Lung (tissue), 12 donors: Measurements from ENCODE around the gene DIPK1C. TPM values are rescaled to one million over a fixed set of nuclear protein-coding genes. Genes with fewer than 3 reads are reported as not detected.
A peak's percentile ranks its signal among the peaks of the same experiment; 100 is the strongest.

Experiments used
- ATAC-seq: fragments of 200-7000 bp; cut with Tn5 transposase; one replicate; pipeline ENCODE4 v1.9.1; 2020; ENCODE audit warnings: moderate number of reproducible peaks; ENCODE audit not compliant: insufficient read depth, low FRiP score
- DNase-seq, 3 donors: peaks; one replicate each; pipeline ENCODE4 v3.0.0-alpha.2; 2013 to 2017
- H3K27ac ChIP-seq, 2 donors: one replicate each; pipeline ENCODE4 v1.5.1; 2013; ENCODE audit warnings: mild to moderate bottlenecking in 2 of 2, moderate library complexity in 2 of 2, control low read depth in 1 of 2, inconsistent platforms in 1 of 2, low read depth in 1 of 2, low read length in 1 of 2
- H3K27me3 ChIP-seq, 3 donors: one replicate each; pipeline ENCODE4 v1.5.1; 2013; ENCODE audit warnings: low read length in 2 of 3; ENCODE audit not compliant: control insufficient read depth in 3 of 3, insufficient read depth in 3 of 3
- H3K36me3 ChIP-seq, 4 donors: one replicate each; pipeline ENCODE4 v1.5.1; 2013; ENCODE audit warnings: low read length in 4 of 4, mild to moderate bottlenecking in 1 of 4, moderate library complexity in 1 of 4; ENCODE audit not compliant: control insufficient read depth in 4 of 4, insufficient read depth in 4 of 4
- H3K4me1 ChIP-seq, 5 donors: one replicate each; pipeline ENCODE4 v1.5.1; 2013; ENCODE audit warnings: low read length in 5 of 5, mild to moderate bottlenecking in 2 of 5, moderate library complexity in 1 of 5; ENCODE audit not compliant: control insufficient read depth in 5 of 5, insufficient read depth in 5 of 5
- H3K4me3 ChIP-seq: one replicate; pipeline ENCODE4 v1.5.1; 2013; ENCODE audit warnings: mild to moderate bottlenecking, control low read depth, moderate library complexity
- H3K9ac ChIP-seq, 2 donors: one replicate each; pipeline ENCODE4 v1.5.1; 2013; ENCODE audit warnings: low read length in 2 of 2, control low read depth in 1 of 2; ENCODE audit not compliant: insufficient read depth in 1 of 2
- H3K9me3 ChIP-seq, 4 donors: one replicate each; pipeline ENCODE4 v1.5.1; 2013; ENCODE audit warnings: low read length in 3 of 4, mild to moderate bottlenecking in 1 of 4, moderate library complexity in 1 of 4; ENCODE audit not compliant: control insufficient read depth in 4 of 4, insufficient read depth in 3 of 4
- CTCF ChIP-seq: IDR thresholded peaks from 2 replicates; pipeline ENCODE4 v1.5.1; 2012; ENCODE audit warnings: mild to moderate bottlenecking; ENCODE audit errors: control extremely low read depth, extremely low read depth
- WGBS, 2 donors: extraction: QIAGEN DNeasy Blood & Tissue Kit; methylation state at CpG; one replicate each; pipeline ENCODE4 v1.1.7; 2013; 5-methylcytosine and 5-hydroxymethylcytosine counted together
- polyA plus RNA-seq, 2 donors: library from polyadenylated mRNA; stranded (reverse); fragments of 200-250 nt; gene quantifications; one replicate each; pipeline ENCODE4 v1.2.1, GENCODE V29; 2013
- total RNA-seq, 2 donors: library from RNA; depleted of rRNA in 1 of 2; stranded (reverse); fragments of >200 nt in 1 of 2; gene quantifications; one replicate each; pipeline ENCODE4 v1.2.1, GENCODE V29; 2014 to 2021
- donor health status: control.
- donor health status: control.
- donor health status: Bipolar disorder and iron deficiency.
- donor health status: healthy.
- donor health status: DM: yes; HTN: yes; CAD: no.

DIPK1C gene
- total and polyA plus RNA-seq, 4 donors = 0.02 TPM; not detected in 3

- no peak for TF ChIP-seq CTCF
- H3K27ac ChIP-seq = no peak overlapping the region
These were observed 57.8 kb downstream of the DIPK1C start for GRCh38 chr18:74399091-74399887.

GRCh38 chr18:74397572-74397971 lies 59.5 kb downstream of the DIPK1C start:
- Histone ChIP-seq H3K27ac (no peak overlapping the region), H3K9ac (no peak overlapping the region), H3K36me3 (no peaks in the 10 kb centered on the region), H3K4me1 (peaks cover 0 to 36% (median 15%) of the 10 kb centered on the region in 5 donors), H3K9me3 (no peaks in the 10 kb centered on the region), H3K4me3 (no peak overlapping the region), H3K27me3 (no peaks in the 10 kb centered on the region)
- DNase-seq (no peak), ATAC-seq (no peak)
- WGBS, 2 donors = 89% methylated on average over 7 of the region's 7 CpGs
- TF ChIP-seq CTCF = no peak

More at GRCh38 chr18:74399091-74399887, 57.8 kb downstream of the DIPK1C start:
- Histone ChIP-seq H3K27me3 (no peaks in the 10 kb centered on the region), H3K9me3 (no peaks in the 10 kb centered on the region), H3K4me3 (no peak overlapping the region), H3K4me1 (peaks cover 0 to 36% (median 15%) of the 10 kb centered on the region in 5 donors), H3K9ac (no peak overlapping the region), H3K36me3 (no peaks in the 10 kb centered on the region)
- DNase-seq (peak in 2 of 3 donors; percentile 42 to 51), ATAC-seq (no peak)
- 13 to 19% methylated on average over 14 of the region's 14 CpGs for whole genome bisulfite sequencing, 2 donors

GRCh38 chr18:74396171-74397169 lies 60.6 kb downstream of the DIPK1C start:
- Histone ChIP-seq H3K27ac (peak overlapping the region in 1 of 2 donors; percentile 79), H3K4me3 (no peak overlapping the region)
- no peak for ATAC-seq

More at GRCh38 chr18:74396171-74397169, 60.6 kb downstream of the DIPK1C start:
- DNase-seq = peak; percentile 53 to 91 (median 87)
- H3K36me3 ChIP-seq = no peaks in the 10 kb centered on the region
- H3K9me3 ChIP-seq = no peaks in the 10 kb centered on the region
- 45 to 60% methylated on average over 16 of the region's 16 CpGs for WGBS, 2 donors
- no peak for TF ChIP-seq CTCF
- peaks cover 0 to 36% (median 15%) of the 10 kb centered on the region in 5 donors for H3K4me1 ChIP-seq
- H3K27me3 ChIP-seq = no peaks in the 10 kb centered on the region
- H3K9ac ChIP-seq = no peak overlapping the region
